SH-SY5Y (cell line): Measurements from ENCODE around the gene SEMA4G.

Experiments
- GATA2 ChIP-seq: IDR thresholded peaks from 2 replicates; pipeline ENCODE4 v1.6.1; 2011; ENCODE audit warnings: mild to moderate bottlenecking, low read depth, low read length
- GATA3 ChIP-seq: IDR thresholded peaks from 2 replicates; pipeline ENCODE4 v1.6.1; 2011; ENCODE audit warnings: low read depth, mild to moderate bottlenecking, low read length, moderate library complexity

Gene SEMA4G

GRCh38 chr10:100979791-100980272, 10.5 kb downstream of the SEMA4G start:
- TF ChIP-seq GATA2 (no peak), GATA3 (no peak)

GRCh38 chr10:100980311-100980710, 11.0 kb downstream of the SEMA4G start:
- TF ChIP-seq GATA3 (no peak), GATA2 (no peak)

GRCh38 chr10:100980711-100981110, 11.4 kb downstream of the SEMA4G start:
- TF ChIP-seq GATA2: no peak
- TF ChIP-seq GATA3: no peak

- no peak for TF ChIP-seq GATA3
- no peak for TF ChIP-seq GATA2
These were observed 12.0 kb downstream of the SEMA4G start for GRCh38 chr10:100981178-100981772.

- TF ChIP-seq GATA3: no peak
- no peak for TF ChIP-seq GATA2
These were observed 13.9 kb downstream of the SEMA4G start for GRCh38 chr10:100982916-100983830.

GRCh38 chr10:100983868-100984671, 14.8 kb downstream of the SEMA4G start:
- no peak for TF ChIP-seq GATA2
- no peak for TF ChIP-seq GATA3

- TF ChIP-seq GATA3: no peak
- no peak for TF ChIP-seq GATA2
These were observed 15.4 kb downstream of the SEMA4G start for GRCh38 chr10:100984672-100985177.

- TF ChIP-seq GATA2 (no peak), GATA3 (no peak)
These were observed 16.0 kb downstream of the SEMA4G start for GRCh38 chr10:100985336-100985735.

- TF ChIP-seq GATA2 (no peak), GATA3 (no peak)
These were observed 17.3 kb downstream of the SEMA4G start for GRCh38 chr10:100986623-100986951.

- TF ChIP-seq GATA3 (no peak), GATA2 (no peak)
These were observed 17.8 kb downstream of the SEMA4G start, which contains the start of the genes MRPL43 and TWNK for GRCh38 chr10:100986952-100987684. TSS of gene MRPL43 (minus strand) at chr10:100987497. CDS start at chr10:100987443, 54 bp downstream. TSS of gene TWNK (plus strand) at chr10:100987543. CDS start at chr10:100988211, 668 bp downstream.

- no peak for TF ChIP-seq GATA2
- no peak for TF ChIP-seq GATA3
These were observed 18.4 kb downstream of the SEMA4G start for GRCh38 chr10:100987685-100988049.

GRCh38 chr10:100988166-100988565, 18.9 kb downstream of the SEMA4G start:
- TF ChIP-seq GATA3: no peak
- no peak for TF ChIP-seq GATA2

- TF ChIP-seq GATA3 (no peak), GATA2 (no peak)
These were observed 19.8 kb downstream of the SEMA4G start for GRCh38 chr10:100989088-100989487.

GRCh38 chr10:100993986-100994708, 24.8 kb downstream of the SEMA4G start:
- TF ChIP-seq GATA2 (no peak), GATA3 (no peak)
